Nephron progenitor cell (in vitro differentiated cells): ENCODE data around the gene STIM2.
"Not testable (repeated sequence)": the region's sequence is repeated elsewhere in the genome, so short reads cannot be mapped to it uniquely, and the experiment has no call there.

Source experiments
- DNase-seq: peaks from one replicate; pipeline ENCODE4 v3.0.0; 2021
- H3K27ac Mint-ChIP-seq: 2 replicates; pipeline ENCODE4 v1.8.0; 2021; ENCODE audit warnings: mild to moderate bottlenecking, moderate library complexity, mixed read lengths
- H3K27me3 Mint-ChIP-seq: 2 replicates; pipeline ENCODE4 v1.8.0; 2021; ENCODE audit warnings: mild to moderate bottlenecking, low read depth, mixed read lengths; ENCODE audit not compliant: poor library complexity
- H3K36me3 Mint-ChIP-seq: 2 replicates; pipeline ENCODE4 v1.8.0; 2021; ENCODE audit warnings: low read depth, mixed read lengths
- H3K4me1 Mint-ChIP-seq: 2 replicates; pipeline ENCODE4 v1.8.0; 2021; ENCODE audit warnings: mixed read lengths
- H3K4me3 Mint-ChIP-seq: 2 replicates; pipeline ENCODE4 v1.8.0; 2021; ENCODE audit warnings: mild to moderate bottlenecking, moderate library complexity, mixed read lengths
- H3K9me3 Mint-ChIP-seq: 2 replicates; pipeline ENCODE4 v1.8.0; 2021; ENCODE audit warnings: mild to moderate bottlenecking, moderate library complexity, mixed read lengths
- CTCF ChIP-seq: fragments of 200-600 bp; sonication (generic); IDR thresholded peaks from 2 replicates; pipeline ENCODE4 v1.5.0; 2021; ENCODE audit warnings: antibody characterized with exemption

Gene STIM2

GRCh38 chr4:26819026-26819425 is 41.6 kb upstream of the STIM2 start:
- no peak overlapping the region for H3K4me3 Mint-ChIP-seq
- H3K36me3 Mint-ChIP-seq = peaks cover 21% of the 10 kb centered on the region
- H3K9me3 Mint-ChIP-seq = peaks cover 19% of the 10 kb centered on the region
- no peak for DNase-seq
- H3K27me3 Mint-ChIP-seq = no peaks in the 10 kb centered on the region
- peaks cover 18% of the 10 kb centered on the region for H3K4me1 Mint-ChIP-seq
- no peak overlapping the region for H3K27ac Mint-ChIP-seq
- no peak for TF ChIP-seq CTCF

GRCh38 chr4:26819478-26820095 is 41.1 kb upstream of the STIM2 start:
- Mint-ChIP-seq H3K36me3 (peaks cover 21% of the 10 kb centered on the region), H3K27me3 (no peaks in the 10 kb centered on the region), H3K27ac (no peak overlapping the region), H3K4me1 (peaks cover 18% of the 10 kb centered on the region), H3K4me3 (no peak overlapping the region), H3K9me3 (peaks cover 22% of the 10 kb centered on the region)
- no peak for TF ChIP-seq CTCF
- no peak for DNase-seq

- Mint-ChIP-seq H3K4me1 (peaks cover 13% of the 10 kb centered on the region), H3K36me3 (peaks cover 21% of the 10 kb centered on the region), H3K9me3 (peaks cover 26% of the 10 kb centered on the region)
Observed at GRCh38 chr4:26820346-26820745, 40.3 kb upstream of the STIM2 start.

GRCh38 chr4:26821031-26821430 is 39.6 kb upstream of the STIM2 start:
- no peak overlapping the region for H3K27ac Mint-ChIP-seq
- H3K36me3 Mint-ChIP-seq = peaks cover 21% of the 10 kb centered on the region
- peaks cover 26% of the 10 kb centered on the region for H3K9me3 Mint-ChIP-seq
- H3K4me3 Mint-ChIP-seq = no peak overlapping the region
- no peak for TF ChIP-seq CTCF
- no peaks in the 10 kb centered on the region for H3K27me3 Mint-ChIP-seq
- no peak for DNase-seq
- H3K4me1 Mint-ChIP-seq = peaks cover 10% of the 10 kb centered on the region

More at GRCh38 chr4:26820346-26820745, 40.3 kb upstream of the STIM2 start:
- Mint-ChIP-seq H3K27ac (no peak overlapping the region), H3K4me3 (no peak overlapping the region), H3K27me3 (no peaks in the 10 kb centered on the region)
- TF ChIP-seq CTCF = no peak
- no peak for DNase-seq

GRCh38 chr4:26821677-26822503 is 38.8 kb upstream of the STIM2 start:
- no peak for DNase-seq
- H3K27me3 Mint-ChIP-seq = no peaks in the 10 kb centered on the region
- TF ChIP-seq CTCF = no peak
- peak overlapping the region; percentile 46 for H3K27ac Mint-ChIP-seq
- no peak overlapping the region for H3K4me3 Mint-ChIP-seq
- peaks cover 26% of the 10 kb centered on the region for H3K9me3 Mint-ChIP-seq
- peaks cover 21% of the 10 kb centered on the region for H3K36me3 Mint-ChIP-seq
- H3K4me1 Mint-ChIP-seq = peaks cover 10% of the 10 kb centered on the region

GRCh38 chr4:26822546-26822945 is 38.1 kb upstream of the STIM2 start:
- H3K9me3 Mint-ChIP-seq = peaks cover 26% of the 10 kb centered on the region
- no peak overlapping the region for H3K4me3 Mint-ChIP-seq
- peak overlapping the region; percentile 46 for H3K27ac Mint-ChIP-seq
- TF ChIP-seq CTCF = no peak
- no peaks in the 10 kb centered on the region for H3K27me3 Mint-ChIP-seq
- H3K4me1 Mint-ChIP-seq = peaks cover 10% of the 10 kb centered on the region
- peaks cover 21% of the 10 kb centered on the region for H3K36me3 Mint-ChIP-seq
- DNase-seq = no peak

GRCh38 chr4:26822974-26823373 is 37.7 kb upstream of the STIM2 start:
- peaks cover 26% of the 10 kb centered on the region for H3K9me3 Mint-ChIP-seq
- not testable (repeated sequence) for H3K27me3 Mint-ChIP-seq, DNase-seq, H3K27ac Mint-ChIP-seq, H3K4me3 Mint-ChIP-seq, H3K4me1 Mint-ChIP-seq
- H3K36me3 Mint-ChIP-seq = peaks cover 21% of the 10 kb centered on the region
